Mucosa of rectum (tissue), 2 donors: Measurements from ENCODE around the gene SLC39A9.

Experiments used
- H3K27ac ChIP-seq, 2 donors: one replicate each; pipeline ENCODE4 v1.7.0; 2013; ENCODE audit warnings: inconsistent platforms in 2 of 2, low read depth in 2 of 2, low read length in 2 of 2
- H3K27me3 ChIP-seq, 2 donors: one replicate each; pipeline ENCODE4 v1.7.0; 2013; ENCODE audit warnings: low read length in 2 of 2; ENCODE audit not compliant: control insufficient read depth in 2 of 2, insufficient read depth in 2 of 2
- H3K36me3 ChIP-seq, 2 donors: one replicate each; pipeline ENCODE4 v1.7.0; 2013; ENCODE audit warnings: low read length in 2 of 2; ENCODE audit not compliant: control insufficient read depth in 2 of 2, insufficient read depth in 2 of 2
- H3K4me1 ChIP-seq, 2 donors: one replicate each; pipeline ENCODE4 v1.7.0; 2013; ENCODE audit warnings: low read length in 2 of 2, mild to moderate bottlenecking in 1 of 2; ENCODE audit not compliant: control insufficient read depth in 2 of 2, insufficient read depth in 2 of 2
- H3K4me3 ChIP-seq, 2 donors: one replicate each; pipeline ENCODE4 v1.7.0; 2013; ENCODE audit warnings: low read length in 2 of 2
- H3K9ac ChIP-seq, 2 donors: one replicate each; pipeline ENCODE4 v1.7.0; 2013; ENCODE audit warnings: low read length in 2 of 2, low read depth in 1 of 2, mild to moderate bottlenecking in 1 of 2
- H3K9me3 ChIP-seq, 2 donors: one replicate each; pipeline ENCODE4 v1.7.0; 2013; ENCODE audit warnings: low read length in 2 of 2; ENCODE audit not compliant: control insufficient read depth in 2 of 2
- donor health status: healthy.
- donor health status: Normal muscosa, but diverticular disease.

Gene SLC39A9

DNA sequence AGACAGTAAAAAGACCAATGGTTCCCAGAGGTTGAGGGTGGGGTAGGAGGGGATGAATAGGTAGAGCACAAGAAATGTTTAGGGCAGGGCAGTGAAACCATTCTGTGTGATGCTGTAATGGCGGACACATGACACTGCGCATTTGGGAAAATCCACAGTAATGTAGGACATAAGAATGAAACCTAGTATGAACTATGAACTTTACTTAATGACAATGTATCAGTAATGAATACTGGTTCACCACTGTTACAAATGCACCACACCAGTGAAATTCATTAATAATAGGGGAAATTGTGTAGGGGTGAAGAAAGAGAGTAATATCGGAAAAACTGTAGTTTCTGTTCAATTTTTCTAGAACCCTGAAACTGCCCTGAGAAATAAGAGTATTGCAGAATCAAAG lies 6.0 kb upstream of the SLC39A9 start:
- H3K4me1 ChIP-seq, result peaks cover 5 to 7% of the 10 kb centered on the region in 2 donors
- peaks cover 49 to 55% of the 10 kb centered on the region in 2 donors for H3K36me3 ChIP-seq
- H3K4me3 ChIP-seq, result no peak overlapping the region
- no peaks in the 10 kb centered on the region for H3K27me3 ChIP-seq
- no peak overlapping the region for H3K9ac ChIP-seq
- no peak overlapping the region for H3K27ac ChIP-seq
- H3K9me3 ChIP-seq, result no peaks in the 10 kb centered on the region

- H3K9me3 ChIP-seq, result no peaks in the 10 kb centered on the region
- no peak overlapping the region for H3K4me3 ChIP-seq
- no peak overlapping the region for H3K27ac ChIP-seq
- no peak overlapping the region for H3K9ac ChIP-seq
- H3K36me3 ChIP-seq, result peaks cover 38 to 45% of the 10 kb centered on the region in 2 donors
- peaks cover 24% of the 10 kb centered on the region in 2 donors for H3K4me1 ChIP-seq
- no peaks in the 10 kb centered on the region for H3K27me3 ChIP-seq
Observed at GRCh38 chr14:69395929-69396328, 2.6 kb upstream of the SLC39A9 start.

DNA sequence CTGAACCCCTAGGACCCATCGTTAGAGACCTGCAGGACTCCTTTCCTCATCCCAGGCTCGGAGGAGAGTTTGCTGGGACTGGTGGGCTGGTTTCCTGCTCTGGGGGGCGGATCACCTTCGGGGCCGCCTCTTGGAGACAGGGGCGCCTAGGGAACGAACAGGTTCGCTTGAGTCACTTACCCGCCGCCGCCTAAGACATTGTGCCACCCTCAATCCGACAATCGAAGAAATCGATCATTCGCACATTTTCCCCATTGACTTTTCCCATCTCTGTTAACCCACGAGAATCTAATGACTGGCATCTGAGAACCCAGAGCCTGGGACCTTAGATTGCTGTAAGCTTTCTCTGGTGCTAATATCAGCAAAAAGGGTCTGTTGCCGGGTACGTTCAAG lies 322 bp downstream of the SLC39A9 start:
- no peaks in the 10 kb centered on the region for H3K27me3 ChIP-seq
- H3K9me3 ChIP-seq, result no peaks in the 10 kb centered on the region
- H3K9ac ChIP-seq, result peak overlapping the region; percentile 85 to 86
- peaks cover 24 to 27% of the 10 kb centered on the region in 2 donors for H3K4me1 ChIP-seq
- peaks cover 15 to 21% of the 10 kb centered on the region in 2 donors for H3K36me3 ChIP-seq
- H3K4me3 ChIP-seq, result peak overlapping the region; percentile 98 to 99
- H3K27ac ChIP-seq, result peak overlapping the region; percentile 88 to 91

GRCh38 chr14:69399750-69400149 lies 1.3 kb downstream of the SLC39A9 start:
- H3K9ac ChIP-seq, result no peak overlapping the region
- no peaks in the 10 kb centered on the region for H3K27me3 ChIP-seq
- H3K36me3 ChIP-seq, result peaks cover 8 to 12% of the 10 kb centered on the region in 2 donors
- H3K27ac ChIP-seq, result no peak overlapping the region
- H3K4me3 ChIP-seq, result peak overlapping the region; percentile 98 to 99
- peaks cover 24 to 27% of the 10 kb centered on the region in 2 donors for H3K4me1 ChIP-seq
- H3K9me3 ChIP-seq, result no peaks in the 10 kb centered on the region

GRCh38 chr14:69400154-69400553 lies 1.7 kb downstream of the SLC39A9 start:
- Histone ChIP-seq H3K27me3 (no peaks in the 10 kb centered on the region), H3K4me1 (peaks cover 24 to 27% of the 10 kb centered on the region in 2 donors), H3K9ac (no peak overlapping the region), H3K4me3 (peak overlapping the region; percentile 24 to 99), H3K36me3 (peaks cover 4 to 8% of the 10 kb centered on the region in 2 donors), H3K27ac (no peak overlapping the region), H3K9me3 (no peaks in the 10 kb centered on the region)

GRCh38 chr14:69401841-69402240 lies 3.3 kb downstream of the SLC39A9 start:
- Histone ChIP-seq H3K4me1 (peaks cover 23 to 27% of the 10 kb centered on the region in 2 donors), H3K9me3 (no peaks in the 10 kb centered on the region), H3K9ac (no peak overlapping the region), H3K4me3 (no peak overlapping the region), H3K27me3 (no peaks in the 10 kb centered on the region), H3K27ac (no peak overlapping the region), H3K36me3 (no peaks in the 10 kb centered on the region)

- Histone ChIP-seq H3K27ac (no peak overlapping the region), H3K36me3 (no peaks in the 10 kb centered on the region), H3K9ac (no peak overlapping the region), H3K27me3 (no peaks in the 10 kb centered on the region), H3K4me3 (no peak overlapping the region), H3K4me1 (peaks cover 11 to 15% of the 10 kb centered on the region in 2 donors), H3K9me3 (no peaks in the 10 kb centered on the region)
Observed at GRCh38 chr14:69404478-69404877, 6.0 kb downstream of the SLC39A9 start.

GRCh38 chr14:69404883-69405282 lies 6.4 kb downstream of the SLC39A9 start:
- H3K4me1 ChIP-seq, result peaks cover 8 to 11% of the 10 kb centered on the region in 2 donors
- no peak overlapping the region for H3K9ac ChIP-seq
- H3K27me3 ChIP-seq, result no peaks in the 10 kb centered on the region
- H3K9me3 ChIP-seq, result no peaks in the 10 kb centered on the region
- H3K27ac ChIP-seq, result no peak overlapping the region
- H3K36me3 ChIP-seq, result no peaks in the 10 kb centered on the region
- no peak overlapping the region for H3K4me3 ChIP-seq

- Histone ChIP-seq H3K27me3 (no peaks in the 10 kb centered on the region), H3K4me1 (peaks cover 0 to 5% of the 10 kb centered on the region in 2 donors), H3K36me3 (no peaks in the 10 kb centered on the region), H3K27ac (no peak overlapping the region), H3K9me3 (no peaks in the 10 kb centered on the region), H3K4me3 (no peak overlapping the region), H3K9ac (no peak overlapping the region)
Observed at GRCh38 chr14:69405762-69406161, 7.3 kb downstream of the SLC39A9 start.

DNA sequence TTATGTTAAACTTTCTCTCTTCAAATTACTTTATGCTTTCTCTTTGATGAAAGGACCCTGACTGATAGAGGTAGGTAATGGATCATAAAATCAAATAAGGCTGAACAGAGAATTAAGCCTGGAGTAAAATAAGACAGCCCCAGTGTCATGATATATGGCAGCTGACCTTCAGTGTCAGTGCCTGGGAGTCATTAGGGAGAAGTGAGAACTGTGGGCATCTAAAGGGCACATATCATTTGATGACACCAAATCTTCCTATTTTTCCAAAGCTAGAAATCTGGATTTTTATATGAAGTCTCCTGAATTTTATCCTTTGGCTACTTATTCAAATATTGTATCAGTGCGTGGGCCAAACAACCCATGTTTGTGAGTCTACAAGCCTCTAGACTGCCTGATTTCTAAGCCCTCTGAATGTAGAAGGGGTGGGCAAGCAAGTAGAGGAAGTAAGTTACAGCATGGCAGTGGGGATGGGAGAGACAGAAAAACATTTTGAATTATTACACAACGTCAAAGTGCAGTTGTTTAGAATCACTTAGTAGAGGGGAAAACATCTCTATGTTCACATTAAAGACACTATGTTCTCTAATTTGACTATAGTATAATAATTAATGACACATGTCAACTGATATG lies 10.0 kb downstream of the SLC39A9 start:
- Histone ChIP-seq H3K9me3 (no peaks in the 10 kb centered on the region), H3K4me3 (no peak overlapping the region), H3K27me3 (no peaks in the 10 kb centered on the region), H3K36me3 (no peaks in the 10 kb centered on the region), H3K27ac (no peak overlapping the region), H3K9ac (no peak overlapping the region), H3K4me1 (no peaks in the 10 kb centered on the region)
